ENCODE data around the gene SLC2A4.

DNA sequence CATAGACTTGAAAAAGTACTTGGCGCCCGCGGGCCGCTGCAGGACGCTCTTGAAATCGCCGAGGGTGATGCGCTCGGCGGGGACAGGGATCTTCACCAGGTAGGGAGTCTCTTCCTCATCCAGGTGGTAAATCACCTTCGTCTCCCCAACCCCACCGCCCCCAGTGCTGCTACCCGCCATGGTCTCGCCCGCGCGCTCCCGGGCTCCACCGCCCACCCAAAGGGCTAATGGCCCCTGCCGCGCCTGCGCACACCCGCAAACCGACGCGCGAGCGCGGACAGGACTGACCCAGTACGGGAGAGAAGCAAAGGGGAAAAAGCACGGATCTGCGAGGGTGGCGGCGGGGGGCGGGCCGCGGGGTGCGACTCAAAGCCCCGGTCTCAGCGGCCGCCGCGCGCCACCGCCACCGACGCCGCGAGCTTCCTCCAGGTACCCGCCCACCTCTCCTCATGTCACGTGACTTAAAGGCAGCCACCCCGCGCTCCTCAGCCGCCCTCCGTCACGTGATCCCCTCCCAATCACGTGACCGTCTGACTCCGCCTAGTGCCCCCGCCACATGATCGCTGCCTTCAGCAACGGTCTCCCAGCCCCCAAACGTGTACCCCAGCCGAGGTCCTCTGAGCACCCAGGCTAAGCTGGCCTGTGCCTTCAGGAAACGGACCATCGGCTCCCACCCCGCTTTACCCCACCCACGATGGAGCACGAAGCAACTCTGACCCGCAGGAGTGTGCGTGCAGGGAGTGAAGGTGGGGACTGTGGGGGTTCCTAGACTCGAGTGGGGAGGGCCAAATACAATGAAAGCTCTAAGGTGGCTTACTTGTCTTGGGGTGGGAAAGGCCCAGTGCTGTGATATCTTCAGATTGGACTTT, 47.2 kb upstream of the SLC2A4 start, which contains the start of gene DVL2:
- peak; percentile 92 for TF ChIP-seq POLR2A (IDR thresholded peaks at IDR 0.05; ENCODE audit: low read length)
- TF ChIP-seq GATA1 (IDR thresholded peaks at IDR 0.05; ENCODE audit: low read depth, low read length): no peak

Measured in erythroblast (primary cell).